SK-N-DZ (cell line): ENCODE measurements around the gene ERP44.
"Not testable (repeated sequence)": the region's sequence is repeated elsewhere in the genome, so short reads cannot be mapped to it uniquely, and the experiment has no call there.

Experiments
- DNase-seq: peaks from one replicate; pipeline ENCODE4 v3.0.0-alpha.2; 2015; ENCODE audit warnings: low spot score

Gene ERP44

GRCh38 chr9:100101608-100102007 lies 2.8 kb upstream of the ERP44 start:
- DNase-seq = no peak

DNA sequence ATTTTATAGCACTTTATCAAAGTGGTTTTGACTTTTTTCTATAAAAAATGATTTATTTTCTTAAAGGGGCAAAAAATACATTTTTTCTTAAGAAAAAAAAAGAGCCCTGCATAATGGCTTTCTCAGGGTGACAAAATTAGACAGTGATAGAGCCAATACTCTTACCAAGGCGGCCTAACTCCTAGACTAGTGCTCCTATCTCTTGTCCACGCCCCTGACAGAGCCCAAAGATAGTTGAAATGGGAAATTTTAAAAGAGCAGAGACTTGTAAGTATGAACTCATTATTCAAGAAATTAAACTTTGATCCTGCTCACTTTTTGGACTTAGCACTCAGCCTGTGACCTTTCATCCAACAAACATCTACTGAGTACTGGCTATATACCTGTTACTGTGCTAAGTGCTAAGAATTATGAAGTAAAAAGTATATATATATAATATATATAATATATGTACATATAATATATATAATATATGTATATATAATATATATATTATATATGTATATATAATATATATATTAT lies 1.4 kb upstream of the ERP44 start:
- DNase-seq = peak; percentile 2

DNA sequence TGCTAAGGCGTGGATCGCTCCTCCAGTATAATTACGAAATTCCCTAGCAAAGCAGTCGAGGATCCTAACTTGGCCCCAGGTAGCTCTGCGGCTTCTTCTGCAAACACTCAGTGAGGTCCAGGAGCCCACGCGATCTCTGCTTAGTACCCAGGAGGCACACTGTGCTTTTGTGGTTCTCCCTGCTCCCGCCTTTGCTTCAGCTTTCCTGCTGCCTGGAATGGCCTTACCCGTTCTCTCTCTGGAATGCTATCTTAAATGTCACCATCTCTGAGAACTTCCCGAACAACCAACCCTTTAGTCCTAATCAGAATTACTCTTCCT lies 882 bp upstream of the ERP44 start:
- DNase-seq = no peak

DNA sequence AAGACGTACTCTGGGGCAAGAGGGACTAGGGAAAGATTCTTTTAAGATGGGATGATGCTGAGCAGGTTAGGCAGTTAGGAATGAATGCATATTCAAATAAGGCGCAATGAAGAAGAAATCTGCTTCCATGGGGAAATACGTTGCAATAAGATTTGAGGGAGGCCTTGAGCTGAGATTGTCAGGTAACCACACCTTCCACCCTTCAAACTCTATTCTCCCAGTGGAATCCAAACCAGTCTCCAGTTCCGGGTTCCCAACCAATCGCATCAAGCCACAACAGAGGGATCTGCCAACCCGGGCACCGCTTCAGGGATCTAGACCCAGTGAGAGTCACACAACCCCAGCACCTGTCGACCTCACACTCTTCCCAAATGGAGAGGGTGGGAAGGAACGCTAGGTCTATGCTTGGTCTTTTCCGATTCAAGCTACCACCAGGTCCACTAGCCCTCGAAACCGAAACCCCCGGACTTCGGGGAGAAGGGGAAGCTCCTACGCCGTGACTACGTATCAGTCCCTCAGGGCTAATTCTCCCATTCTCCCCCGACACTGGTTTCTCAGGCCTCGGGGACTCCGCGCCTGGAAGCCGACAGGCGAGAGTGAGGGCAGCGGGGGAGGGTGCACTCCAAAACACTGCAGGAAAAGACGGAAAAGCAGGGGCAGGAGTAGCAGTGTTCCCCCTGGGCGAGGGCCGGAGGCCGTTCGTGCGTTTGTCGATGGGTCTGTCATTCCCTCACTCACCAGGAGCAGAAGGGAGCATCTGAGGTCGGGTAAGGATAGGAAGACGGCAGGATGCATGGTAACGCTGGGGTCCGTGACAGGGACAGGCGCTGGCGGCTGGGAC lies 534 bp downstream of the ERP44 start:
- DNase-seq = peak; percentile 29

DNA sequence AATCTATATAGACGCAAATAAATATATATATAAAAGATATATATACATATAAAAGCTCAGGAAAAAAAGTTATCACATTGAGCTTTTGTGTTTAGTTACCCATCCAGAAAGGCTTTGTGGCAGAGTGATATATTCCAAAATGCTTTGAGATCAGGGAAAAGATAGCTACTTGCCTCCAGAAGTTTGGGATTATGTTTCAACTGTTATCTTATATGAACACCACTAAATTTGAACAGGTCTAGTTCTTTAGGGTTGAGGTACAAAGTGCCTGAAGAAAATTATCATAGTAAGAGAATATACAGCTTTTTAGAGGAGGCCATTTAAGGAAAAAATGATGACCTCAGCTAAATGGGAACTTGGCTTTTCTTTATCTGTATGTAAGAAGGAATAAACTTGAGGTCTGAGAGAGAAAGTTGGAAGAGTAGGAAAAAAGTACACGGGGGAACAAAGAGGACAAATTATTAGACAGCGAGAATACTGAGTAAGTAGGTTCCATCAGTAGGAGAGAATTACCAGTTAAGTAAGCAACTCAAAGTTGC lies 2.4 kb downstream of the ERP44 start:
- no peak for DNase-seq

DNA sequence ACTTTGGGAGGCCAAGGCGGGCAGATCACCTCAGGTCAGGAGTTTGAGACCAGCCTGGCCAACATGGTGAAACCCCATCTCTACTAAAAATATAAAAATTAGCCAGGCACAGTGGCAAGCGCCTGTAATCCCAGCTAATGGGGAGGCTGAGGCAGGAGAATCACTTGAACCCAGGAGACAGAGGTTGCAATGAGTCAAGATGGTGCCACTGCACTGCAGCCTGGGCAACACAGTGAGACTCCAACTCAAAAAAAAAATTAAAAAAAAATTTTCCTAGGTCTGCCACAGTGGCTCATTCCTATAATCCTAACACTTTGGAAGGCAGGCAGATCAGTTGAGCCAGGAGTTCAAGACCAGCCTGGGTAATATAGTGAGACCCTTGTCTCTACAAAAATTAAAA lies 4.4 kb downstream of the ERP44 start:
- DNase-seq = not testable (repeated sequence)

DNA sequence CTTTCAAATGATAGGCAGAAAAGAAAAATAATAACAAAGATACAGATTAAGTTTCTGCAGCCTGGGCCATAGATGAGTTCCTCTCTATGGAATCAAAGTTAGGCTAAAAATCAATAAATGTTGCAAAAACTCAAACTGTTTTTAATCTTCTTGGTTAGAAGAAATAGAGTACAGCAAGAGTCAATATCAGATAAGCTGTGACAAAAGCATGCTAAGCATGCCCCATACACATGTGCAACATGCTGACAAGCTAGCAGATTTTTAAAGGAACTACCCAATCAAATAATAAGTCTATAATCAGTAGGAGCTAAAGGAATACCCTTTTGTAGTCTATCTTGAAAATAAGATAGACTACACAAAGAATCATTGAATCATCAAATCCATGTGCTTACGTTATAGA lies 6.7 kb downstream of the ERP44 start:
- no peak for DNase-seq

GRCh38 chr9:100091650-100092049 lies 7.2 kb downstream of the ERP44 start:
- no peak for DNase-seq

DNA sequence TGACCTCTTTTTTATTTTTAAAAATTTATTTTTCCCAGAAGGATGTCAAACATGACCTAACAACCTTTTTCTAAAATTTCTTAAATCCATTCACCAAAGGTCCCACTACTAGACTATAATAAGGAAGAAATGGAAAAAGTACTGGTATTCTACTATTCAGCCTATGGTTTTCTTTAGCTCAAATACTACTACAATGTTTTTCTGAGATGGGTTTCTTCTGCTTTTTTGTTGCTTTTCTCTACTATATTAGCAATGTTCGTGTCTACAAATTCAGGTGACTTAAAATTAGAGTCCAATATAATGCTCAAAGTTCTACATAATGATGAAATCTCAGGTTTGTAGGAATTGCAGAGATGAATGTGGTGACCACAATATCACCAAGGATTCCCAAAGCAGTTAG lies 7.9 kb downstream of the ERP44 start:
- no peak for DNase-seq

DNA sequence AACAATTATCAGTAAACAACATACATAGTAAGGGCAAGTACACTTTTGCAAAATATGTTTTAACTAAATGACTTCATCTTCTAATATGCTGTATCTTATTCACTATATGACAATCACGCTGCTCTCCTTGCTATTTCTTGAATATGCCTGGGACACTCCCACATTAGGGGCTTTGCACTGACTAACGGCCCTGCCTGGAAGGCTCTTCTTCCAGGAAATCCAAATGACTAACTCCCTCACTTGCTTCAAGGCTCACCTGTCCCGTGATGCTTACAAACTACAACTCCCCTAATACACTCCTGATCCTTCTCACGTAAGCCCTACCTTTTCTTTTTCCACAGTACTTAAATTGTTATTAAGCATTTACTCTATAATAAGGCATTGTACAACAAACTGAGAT lies 10.6 kb downstream of the ERP44 start:
- no peak for DNase-seq

DNA sequence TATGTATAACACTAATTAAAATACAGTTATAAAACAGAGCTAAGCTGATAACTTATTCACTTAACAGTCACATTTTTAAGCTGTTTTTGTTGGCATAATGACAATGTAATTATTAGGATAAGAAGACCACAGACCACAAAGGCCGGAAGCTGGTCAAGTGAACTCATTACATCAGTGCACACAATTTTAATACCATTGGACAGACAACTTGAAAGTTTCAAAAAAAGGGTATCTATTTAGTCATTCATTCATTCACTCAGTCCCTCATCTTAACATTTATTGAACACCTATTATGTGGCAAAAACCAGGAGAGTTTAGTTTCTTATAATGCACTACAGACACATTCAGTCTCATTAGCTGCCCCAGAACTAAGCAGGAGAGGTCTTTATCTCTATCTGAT lies 11.6 kb downstream of the ERP44 start:
- no peak for DNase-seq

DNA sequence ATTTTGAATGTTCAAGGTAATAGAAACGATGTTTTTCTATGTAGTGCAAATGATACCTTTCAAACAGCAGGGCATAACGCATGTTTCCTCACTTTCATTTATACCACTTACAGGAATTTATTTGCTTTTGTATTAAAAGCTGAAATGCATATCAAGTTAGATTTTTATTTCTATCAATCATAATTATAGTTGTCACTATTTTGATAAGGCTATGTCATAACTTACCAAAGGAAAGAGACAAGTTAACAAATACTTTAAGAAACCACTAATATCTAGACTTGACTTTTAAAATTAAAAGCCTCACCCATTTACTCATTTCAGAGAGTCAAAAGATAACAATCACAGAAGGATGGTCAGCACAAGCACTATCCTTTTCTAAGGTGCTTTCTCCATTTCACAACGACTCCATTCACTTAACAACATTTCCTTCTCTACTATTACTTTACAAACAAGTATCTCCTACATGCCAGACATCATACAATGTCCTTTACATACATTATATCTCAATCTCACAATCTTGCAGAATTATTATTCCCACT lies 12.6 kb downstream of the ERP44 start:
- DNase-seq = no peak

GRCh38 chr9:100084734-100085133 lies 14.1 kb downstream of the ERP44 start:
- no peak for DNase-seq

DNA sequence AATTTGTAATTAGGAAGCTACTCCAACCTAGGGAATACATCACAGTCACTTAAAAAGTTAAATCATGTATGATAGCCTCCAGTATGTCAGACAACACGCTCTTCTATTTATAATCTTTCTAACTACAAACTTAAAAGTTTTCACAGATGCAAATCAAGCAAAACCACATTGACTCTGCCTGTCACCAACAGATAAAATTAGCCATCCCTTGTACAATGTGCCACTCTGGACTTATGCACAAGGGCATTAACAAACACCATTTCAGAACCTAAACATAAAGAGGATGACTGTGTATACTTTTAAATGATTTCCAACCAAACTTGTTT lies 14.7 kb downstream of the ERP44 start:
- DNase-seq = no peak

DNA sequence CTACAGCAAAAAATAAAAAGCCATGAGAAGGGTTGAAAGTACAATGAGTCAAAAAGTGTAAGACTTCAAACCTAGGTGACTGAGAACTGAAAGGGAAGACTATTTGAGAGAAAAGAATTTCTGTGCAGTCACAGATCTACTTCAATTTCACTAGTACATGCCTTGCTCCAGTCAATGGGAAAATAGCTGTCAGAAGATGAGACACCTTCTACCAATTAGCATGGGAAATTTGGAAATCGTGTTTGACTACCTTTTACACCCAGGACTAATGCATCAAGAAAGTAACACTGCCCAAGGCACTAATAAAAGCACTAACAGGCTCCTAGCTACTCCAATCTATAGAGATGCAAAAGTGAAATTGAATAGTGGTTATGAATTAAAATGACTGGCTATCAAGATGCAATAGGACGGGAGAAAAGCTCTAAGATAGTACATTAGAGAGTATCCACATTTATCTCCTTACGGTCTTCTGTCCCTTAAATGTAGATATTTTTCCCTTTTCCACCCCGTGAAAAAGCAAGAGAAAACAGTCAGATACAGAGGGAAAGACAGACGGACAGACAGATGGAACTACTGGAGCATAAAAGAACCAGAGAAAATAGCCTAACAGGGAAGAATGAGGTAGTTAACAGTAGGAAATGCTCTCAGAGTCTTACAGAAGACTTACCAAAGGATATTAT lies 15.2 kb downstream of the ERP44 start:
- DNase-seq = no peak

DNA sequence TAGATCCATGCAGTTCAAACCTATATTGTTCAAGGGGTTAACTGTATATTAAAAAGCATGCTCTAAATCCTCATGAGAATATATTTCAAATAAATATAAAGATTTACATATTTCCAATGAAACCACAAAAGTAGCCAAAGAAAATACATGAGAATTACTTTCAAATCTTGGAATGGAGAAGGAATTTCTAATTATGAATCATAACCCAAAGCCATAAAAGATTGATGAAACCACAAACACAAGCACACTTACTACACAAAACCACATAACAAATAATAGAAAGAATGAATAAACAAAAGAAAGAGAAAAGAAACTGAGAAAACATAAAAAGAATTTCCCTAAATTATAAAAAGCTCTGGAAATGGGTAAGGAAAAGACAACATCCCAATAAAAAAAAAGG lies 16.0 kb downstream of the ERP44 start:
- DNase-seq = no peak

DNA sequence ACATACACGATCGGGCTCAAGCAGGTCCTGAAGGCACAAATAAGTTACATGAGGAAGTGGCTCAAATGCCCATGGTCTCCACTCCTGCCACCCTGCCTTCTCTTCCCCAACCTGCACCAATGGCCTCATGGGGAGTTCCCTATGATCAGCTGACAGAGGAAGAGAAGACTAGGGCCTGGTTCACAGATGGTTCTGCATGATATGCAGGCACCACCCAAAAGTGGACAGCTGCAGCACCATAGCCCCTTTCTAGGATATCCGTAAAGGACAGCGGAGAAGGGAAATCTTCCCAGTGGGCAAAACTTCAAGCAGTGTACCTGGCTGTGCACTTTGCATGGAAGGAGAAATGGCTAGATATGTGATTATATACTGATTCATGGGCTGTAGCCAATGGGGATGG lies 22.5 kb downstream of the ERP44 start:
- not testable (repeated sequence) for DNase-seq

- DNase-seq = no peak
Observed at GRCh38 chr9:100074989-100075388, 23.8 kb downstream of the ERP44 start.

- DNase-seq = no peak
Observed at GRCh38 chr9:100074093-100074492, 24.7 kb downstream of the ERP44 start.

DNA sequence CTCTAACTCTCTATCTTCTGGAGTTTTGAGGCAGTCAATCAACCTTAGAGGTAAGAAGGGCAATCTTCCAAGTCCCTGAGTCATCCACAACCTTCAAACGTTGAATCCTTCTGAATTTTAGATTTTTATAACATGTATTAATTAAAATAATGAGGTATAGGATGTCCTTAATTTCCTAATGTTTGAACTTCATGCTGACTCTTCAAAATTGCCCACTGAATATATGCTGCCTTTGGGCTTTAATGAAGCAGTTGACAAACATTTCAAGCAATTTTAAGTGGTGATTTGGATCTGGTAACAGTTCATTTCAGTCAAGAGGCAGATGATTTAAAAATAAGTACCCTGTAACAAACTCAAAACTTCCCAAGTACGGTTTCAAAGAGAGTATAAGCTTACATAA lies 26.0 kb downstream of the ERP44 start:
- no peak for DNase-seq

DNA sequence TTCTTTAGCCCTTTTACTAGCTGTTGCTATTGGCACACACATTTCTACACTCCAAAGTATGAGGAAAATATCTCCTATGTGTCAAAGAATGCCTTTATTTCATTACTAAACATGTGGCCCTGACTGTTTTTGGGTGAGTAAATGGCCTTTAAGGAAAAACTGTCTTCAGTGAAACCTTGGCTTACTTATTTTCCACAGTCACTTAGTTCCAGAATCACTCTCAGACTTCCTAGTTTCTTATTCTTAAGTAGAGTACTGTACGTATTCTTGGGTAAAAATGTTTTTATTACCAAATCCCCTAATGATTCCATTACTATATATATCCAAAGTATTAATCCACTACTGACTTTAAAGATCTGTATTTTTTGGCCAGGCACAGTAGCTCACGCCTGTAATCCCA lies 27.5 kb downstream of the ERP44 start:
- DNase-seq = no peak

- no peak for DNase-seq
Observed at GRCh38 chr9:100070104-100071041, 28.4 kb downstream of the ERP44 start.
